ENCODE data around the gene VPS13D. TPM values are rescaled to one million over a fixed set of nuclear protein-coding genes. Genes with fewer than 3 reads are reported as not detected.

VPS13D gene
- total RNA-seq, 1 experiment from 2014 or later: 20.2 TPM

GRCh38 chr1:12186679-12186985, 43.2 kb upstream of the VPS13D start:
- no peak for DNase-seq
- Histone ChIP-seq H3K27me3 (ENCODE audit: insufficient read depth, low read length) (no peaks in the 10 kb centered on the region), H4K5ac (ENCODE audit: insufficient read length, low read depth, low read length) (no peak overlapping the region), H3K79me2 (ENCODE audit: insufficient read depth, low read length) (no peaks in the 10 kb centered on the region), H2BK12ac (ENCODE audit: insufficient read length, low read depth, low read length) (no peak overlapping the region), H2AK5ac (ENCODE audit: insufficient read length, low read length) (no peak overlapping the region), H4K8ac (replicated peaks; ENCODE audit: insufficient read length, low read depth, low read length) (no peak overlapping the region), H3K9ac (ENCODE audit: extremely low read depth, insufficient read length, low read length) (no peak overlapping the region), H2AFZ (ENCODE audit: low read length) (no peak overlapping the region), H3K4me2 (ENCODE audit: insufficient read depth, insufficient read length, low read length) (no peak overlapping the region), H3K4ac (ENCODE audit: low read depth, low read length) (no peak overlapping the region), H3K14ac (ENCODE audit: insufficient read depth, low read length) (no peak overlapping the region), H3T11ph (ENCODE audit: low read length) (no peak overlapping the region), H4K20me1 (ENCODE audit: control insufficient read depth, insufficient read depth, insufficient read length) (no peaks in the 10 kb centered on the region), H2BK15ac (ENCODE audit: low read depth, low read length) (no peak overlapping the region), H3K23ac (ENCODE audit: insufficient read length, low read depth, low read length) (no peak overlapping the region), H3K56ac (ENCODE audit: insufficient read length, low read depth, low read length) (no peak overlapping the region), H3K4me1 (ENCODE audit: insufficient read depth, low read length) (no peaks in the 10 kb centered on the region; the same call in 1 of the 2 replicates), H2BK5ac (ENCODE audit: insufficient read length, low read length) (no peak overlapping the region), H3K23me2 (ENCODE audit: insufficient read length, low read depth, low read length, poor library complexity, severe bottlenecking) (no peaks in the 10 kb centered on the region), H3K18ac (ENCODE audit: insufficient read length, low read depth, low read length) (no peak overlapping the region), H4K91ac (ENCODE audit: insufficient read length, low read depth, low read length) (no peak overlapping the region), H3K9me3 (ENCODE audit: control insufficient read depth, low read depth, low read length) (no peaks in the 10 kb centered on the region), H3K79me1 (ENCODE audit: insufficient read depth, low read depth, low read length, poor library complexity, severe bottlenecking) (no peaks in the 10 kb centered on the region), H2BK120ac (ENCODE audit: low read depth, low read length, poor library complexity, severe bottlenecking) (no peak overlapping the region), H2BK20ac (ENCODE audit: low read depth, low read length, poor library complexity, severe bottlenecking) (no peak overlapping the region), H3K27ac (ENCODE audit: insufficient read length, low read depth, low read length) (no peak overlapping the region)
- Mint-ChIP-seq H3K36me3 (ENCODE audit: insufficient read depth in 1 of 3, low read depth in 3 of 3) (peaks cover 0 to 5% (median 1%) of the 10 kb centered on the region in 3 experiments; a peak in 3 of 7 replicates), H3K9me3 (peaks cover 0 to 4% of the 10 kb centered on the region in 2 experiments; a peak in 4 of 5 replicates), H3K27ac (no peak overlapping the region), H3K4me3 (no peak overlapping the region), H3K4me1 (peaks cover 18 to 35% of the 10 kb centered on the region in 2 experiments), H3K27me3 (ENCODE audit: low read depth) (peaks cover 6% of the 10 kb centered on the region)
- WGBS (ENCODE audit: extremely low coverage, insufficient read length, low lambda C conversion rate): no CpG with 5 or more reads among the region's 4 CpGs
- TF ChIP-seq CTCF (conservative IDR thresholded peaks at IDR 0.05): no peak

All from H9 (cell line).